ENCODE results near the gene ZNF792. TPM values are rescaled to one million over a fixed set of nuclear protein-coding genes. Genes with fewer than 3 reads are reported as not detected.

The ZNF792 gene
- total RNA-seq, 2 donors from 2014 or later = 7.7 to 8.2 TPM

Other genes with a start within 250 kb of the ZNF792 start
- 1 to 10 TPM; 3.4 to 5.7 TPM for gene ZNF181, start 230.0 kb downstream of the ZNF792 start, total RNA-seq
- 1 to 10 TPM; 1.5 to 3.3 TPM for gene ZNF599, start 191.0 kb downstream of the ZNF792 start, total RNA-seq
- gene ZNF30, start 37.3 kb downstream of the ZNF792 start, total RNA-seq = 1 to 10 TPM; 3.1 to 6.6 TPM
- gene GRAMD1A, start 36.1 kb upstream of the ZNF792 start, total RNA-seq = 100 to 1,000 TPM in 1 of 2 donors, 10 to 100 TPM in 1; 57.8 to 106 TPM
- gene SCN1B, start 66.2 kb upstream of the ZNF792 start, total RNA-seq = under 1 TPM; 0.52 to 0.95 TPM
- under 1 TPM in 1 of 2 donors, not detected in 1; 0.31 TPM for gene HPN, start 77.5 kb upstream of the ZNF792 start, total RNA-seq
- not detected for gene FXYD3, start 151.6 kb upstream of the ZNF792 start, total RNA-seq
- not detected for gene LGI4, start 170.8 kb upstream of the ZNF792 start, total RNA-seq
- not detected for gene FXYD1, start 174.6 kb upstream of the ZNF792 start, total RNA-seq
- not detected for gene FXYD7, start 179.0 kb upstream of the ZNF792 start, total RNA-seq
- gene FXYD5, start 190.5 kb upstream of the ZNF792 start, total RNA-seq = 100 to 1,000 TPM; 141 to 236 TPM

Data from natural killer cell treated with Interleukin-12 subunit alpha and Interleukin-12 subunit beta and Interleukin-15 and Interleukin-18, amount 100 ng/mL, for 72 hours (primary cell).